Measurements from ENCODE around the gene RNF114.
"Not testable (repeated sequence)": the region's sequence is repeated elsewhere in the genome, so short reads cannot be mapped to it uniquely, and the experiment has no call there.

GRCh38 chr20:49998478-49999188 lies 62.4 kb downstream of the RNF114 start:
- TF ChIP-seq, protein P1, sequence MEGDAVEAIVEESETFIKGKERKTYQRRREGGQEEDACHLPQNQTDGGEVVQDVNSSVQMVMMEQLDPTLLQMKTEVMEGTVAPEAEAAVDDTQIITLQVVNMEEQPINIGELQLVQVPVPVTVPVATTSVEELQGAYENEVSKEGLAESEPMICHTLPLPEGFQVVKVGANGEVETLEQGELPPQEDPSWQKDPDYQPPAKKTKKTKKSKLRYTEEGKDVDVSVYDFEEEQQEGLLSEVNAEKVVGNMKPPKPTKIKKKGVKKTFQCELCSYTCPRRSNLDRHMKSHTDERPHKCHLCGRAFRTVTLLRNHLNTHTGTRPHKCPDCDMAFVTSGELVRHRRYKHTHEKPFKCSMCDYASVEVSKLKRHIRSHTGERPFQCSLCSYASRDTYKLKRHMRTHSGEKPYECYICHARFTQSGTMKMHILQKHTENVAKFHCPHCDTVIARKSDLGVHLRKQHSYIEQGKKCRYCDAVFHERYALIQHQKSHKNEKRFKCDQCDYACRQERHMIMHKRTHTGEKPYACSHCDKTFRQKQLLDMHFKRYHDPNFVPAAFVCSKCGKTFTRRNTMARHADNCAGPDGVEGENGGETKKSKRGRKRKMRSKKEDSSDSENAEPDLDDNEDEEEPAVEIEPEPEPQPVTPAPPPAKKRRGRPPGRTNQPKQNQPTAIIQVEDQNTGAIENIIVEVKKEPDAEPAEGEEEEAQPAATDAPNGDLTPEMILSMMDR (conservative IDR thresholded peaks at IDR 0.05 in 1 of 2, IDR thresholded peaks at IDR 0.05 in 1 of 2; ENCODE audit: extremely low read depth in 1 of 2, insufficient read depth in 1 of 2, low read depth in 1 of 2, low read length in 2 of 2), result not testable (repeated sequence)
- TF ChIP-seq EZH2 (IDR thresholded peaks at IDR 0.05; ENCODE audit: borderline replicate concordance, low read length), result not testable (repeated sequence)

Measured in mammary epithelial cell (primary cell).